Progenitor cell of endocrine pancreas (in vitro differentiated cells): Measurements from ENCODE around the gene HCFC1. TPM values are rescaled to one million over a fixed set of nuclear protein-coding genes. Genes with fewer than 3 reads are reported as not detected.

Experiments used
- DNase-seq: peaks from one replicate; pipeline ENCODE4 v3.0.0; 2021; ENCODE audit warnings: low spot score; ENCODE audit not compliant: unreplicated experiment
- H3K27ac Mint-ChIP-seq: 2 replicates; pipeline ENCODE4 v1.8.0; 2021; ENCODE audit warnings: mild to moderate bottlenecking, moderate library complexity, mixed read lengths
- H3K27me3 Mint-ChIP-seq: 2 replicates; pipeline ENCODE4 v1.8.0; 2021; ENCODE audit warnings: mixed read lengths
- H3K36me3 Mint-ChIP-seq: 2 replicates; pipeline ENCODE4 v1.8.0; 2022; ENCODE audit warnings: mixed read lengths; ENCODE audit not compliant: insufficient read depth
- H3K4me1 Mint-ChIP-seq: 2 replicates; pipeline ENCODE4 v1.8.0; 2021; ENCODE audit warnings: low read depth, mixed read lengths
- H3K4me3 Mint-ChIP-seq: 2 replicates; pipeline ENCODE4 v1.8.0; 2021; ENCODE audit warnings: low read depth, mild to moderate bottlenecking, moderate library complexity, mixed read lengths
- H3K9me3 Mint-ChIP-seq: 2 replicates; pipeline ENCODE4 v1.8.0; 2021; ENCODE audit warnings: low read depth, mixed read lengths
- total RNA-seq: library from RNA; stranded (reverse); gene quantifications from 2 replicates; pipeline ENCODE4 v1.2.1, GENCODE V29; 2021
- TF ChIP-seq, protein P1 (sequence below): fragments of 200-600 bp; sonication (generic); IDR thresholded peaks from one replicate; pipeline ENCODE4 v1.5.0; 2021; ENCODE audit warnings: antibody characterized with exemption, mild to moderate bottlenecking; ENCODE audit not compliant: unreplicated experiment

The HCFC1 gene
- total RNA-seq, 1 donor from 2014 or later: 121 TPM

DNA sequence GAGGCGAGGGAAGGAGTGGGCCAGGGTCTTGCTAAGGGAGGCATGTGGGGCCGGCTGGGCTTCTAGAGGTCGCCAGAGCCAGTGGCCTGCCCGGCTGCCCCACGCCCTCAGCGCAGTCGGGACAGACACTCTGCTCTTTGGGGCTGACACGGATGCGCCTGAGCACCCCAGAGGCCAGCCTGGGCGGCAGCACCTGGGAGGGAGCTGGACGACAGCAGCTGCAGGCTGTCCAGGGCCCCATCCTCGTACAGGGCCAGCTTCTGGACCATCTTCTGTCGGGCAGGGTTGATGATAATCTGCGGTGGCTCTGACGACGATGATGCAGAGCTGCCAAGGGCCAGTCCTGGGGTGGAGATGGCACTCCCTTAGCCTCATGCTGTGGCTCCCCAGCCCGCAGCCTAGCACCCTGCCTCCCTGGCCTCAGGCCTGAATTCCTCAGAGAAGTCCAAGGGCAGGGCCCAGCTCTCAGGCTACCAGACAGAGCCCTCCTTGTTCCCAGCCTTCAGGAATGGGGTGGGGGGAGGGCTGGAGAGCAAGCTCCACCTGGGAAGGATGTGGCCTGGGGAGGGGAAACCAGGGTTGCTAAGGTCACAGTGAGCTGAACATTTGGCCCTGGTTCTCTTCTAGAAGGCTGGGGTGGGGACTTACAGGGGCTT, 40.8 kb upstream of the HCFC1 start:
- H3K36me3 Mint-ChIP-seq: peaks cover 11% of the 10 kb centered on the region
- TF ChIP-seq, protein P1, sequence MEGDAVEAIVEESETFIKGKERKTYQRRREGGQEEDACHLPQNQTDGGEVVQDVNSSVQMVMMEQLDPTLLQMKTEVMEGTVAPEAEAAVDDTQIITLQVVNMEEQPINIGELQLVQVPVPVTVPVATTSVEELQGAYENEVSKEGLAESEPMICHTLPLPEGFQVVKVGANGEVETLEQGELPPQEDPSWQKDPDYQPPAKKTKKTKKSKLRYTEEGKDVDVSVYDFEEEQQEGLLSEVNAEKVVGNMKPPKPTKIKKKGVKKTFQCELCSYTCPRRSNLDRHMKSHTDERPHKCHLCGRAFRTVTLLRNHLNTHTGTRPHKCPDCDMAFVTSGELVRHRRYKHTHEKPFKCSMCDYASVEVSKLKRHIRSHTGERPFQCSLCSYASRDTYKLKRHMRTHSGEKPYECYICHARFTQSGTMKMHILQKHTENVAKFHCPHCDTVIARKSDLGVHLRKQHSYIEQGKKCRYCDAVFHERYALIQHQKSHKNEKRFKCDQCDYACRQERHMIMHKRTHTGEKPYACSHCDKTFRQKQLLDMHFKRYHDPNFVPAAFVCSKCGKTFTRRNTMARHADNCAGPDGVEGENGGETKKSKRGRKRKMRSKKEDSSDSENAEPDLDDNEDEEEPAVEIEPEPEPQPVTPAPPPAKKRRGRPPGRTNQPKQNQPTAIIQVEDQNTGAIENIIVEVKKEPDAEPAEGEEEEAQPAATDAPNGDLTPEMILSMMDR: no peak
- no peaks in the 10 kb centered on the region for H3K27me3 Mint-ChIP-seq
- no peak overlapping the region for H3K27ac Mint-ChIP-seq
- H3K9me3 Mint-ChIP-seq: no peaks in the 10 kb centered on the region
- peaks cover 5% of the 10 kb centered on the region for H3K4me1 Mint-ChIP-seq
- H3K4me3 Mint-ChIP-seq: no peak overlapping the region
- no peak for DNase-seq

- peak overlapping the region; percentile 45 for H3K27ac Mint-ChIP-seq
- H3K9me3 Mint-ChIP-seq: no peaks in the 10 kb centered on the region
- no peaks in the 10 kb centered on the region for H3K27me3 Mint-ChIP-seq
- no peak for DNase-seq
- peaks cover 11% of the 10 kb centered on the region for H3K36me3 Mint-ChIP-seq
- H3K4me1 Mint-ChIP-seq: peaks cover 5% of the 10 kb centered on the region
- H3K4me3 Mint-ChIP-seq: no peak overlapping the region
- TF ChIP-seq, protein P1: no peak
Observed at GRCh38 chrX:154011376-154012335, 40.0 kb upstream of the HCFC1 start.

GRCh38 chrX:154010330-154011087, 38.9 kb upstream of the HCFC1 start:
- peaks cover 7% of the 10 kb centered on the region for H3K36me3 Mint-ChIP-seq
- H3K27me3 Mint-ChIP-seq: no peaks in the 10 kb centered on the region
- H3K4me3 Mint-ChIP-seq: no peak overlapping the region
- TF ChIP-seq, protein P1: no peak
- H3K4me1 Mint-ChIP-seq: peaks cover 5% of the 10 kb centered on the region
- H3K27ac Mint-ChIP-seq: peak overlapping the region; percentile 52
- peaks cover 5% of the 10 kb centered on the region for H3K9me3 Mint-ChIP-seq
- no peak for DNase-seq

- no peak overlapping the region for H3K4me3 Mint-ChIP-seq
- TF ChIP-seq, protein P1: no peak
- no peak for DNase-seq
- H3K27ac Mint-ChIP-seq: no peak overlapping the region
- peaks cover 5% of the 10 kb centered on the region for H3K4me1 Mint-ChIP-seq
- H3K36me3 Mint-ChIP-seq: peaks cover 7% of the 10 kb centered on the region
- H3K27me3 Mint-ChIP-seq: no peaks in the 10 kb centered on the region
- H3K9me3 Mint-ChIP-seq: peaks cover 5% of the 10 kb centered on the region
Observed at GRCh38 chrX:154008521-154008920, 36.9 kb upstream of the HCFC1 start.

DNA sequence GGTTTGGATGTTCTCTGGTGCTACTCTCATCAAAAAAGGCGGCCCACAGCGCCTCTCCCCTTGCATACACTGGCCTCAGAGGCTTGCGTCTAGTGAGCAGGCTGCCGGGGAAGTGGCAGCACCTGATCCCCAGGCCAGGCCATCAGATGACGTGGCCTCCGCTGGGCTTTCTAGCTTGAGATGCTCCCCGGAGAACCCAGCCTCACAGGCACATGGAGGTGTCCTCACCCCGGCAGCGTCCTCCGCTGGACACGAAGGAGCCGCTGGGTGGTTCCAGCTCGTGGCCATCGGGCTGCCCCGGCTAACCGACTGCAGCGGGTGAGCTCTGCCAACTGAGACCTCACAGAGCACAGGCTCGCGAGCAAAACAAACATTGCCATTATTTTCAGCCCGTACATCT, 35.3 kb upstream of the HCFC1 start:
- no peak for DNase-seq

More for the DNA sequence above, 35.3 kb upstream of the HCFC1 start:
- Mint-ChIP-seq H3K27ac (no peak overlapping the region), H3K27me3 (no peaks in the 10 kb centered on the region), H3K9me3 (peaks cover 8% of the 10 kb centered on the region), H3K4me1 (peaks cover 9% of the 10 kb centered on the region), H3K36me3 (peaks cover 8% of the 10 kb centered on the region), H3K4me3 (no peak overlapping the region)
- TF ChIP-seq, protein P1: no peak
